H9 (cell line): ENCODE results near the gene TMEM145. TPM values are rescaled to one million over a fixed set of nuclear protein-coding genes. Genes with fewer than 3 reads are reported as not detected.

Experiments used
- DNase-seq: peaks from one replicate; pipeline ENCODE4 v3.0.0-alpha.2; 2017
- H2AFZ ChIP-seq: one replicate; pipeline ENCODE4 v1.6.1; 2013; ENCODE audit warnings: mild to moderate bottlenecking, low read length, control low read depth, moderate library complexity
- H2AK5ac ChIP-seq: 2 replicates; pipeline ENCODE4 v1.6.1; 2013; ENCODE audit warnings: low read length, control low read depth, mixed read lengths; ENCODE audit not compliant: insufficient read length
- H2BK120ac ChIP-seq: one replicate; pipeline ENCODE4 v1.6.1; 2013; ENCODE audit warnings: low read depth, mild to moderate bottlenecking, low read length, control low read depth, inconsistent platforms; ENCODE audit not compliant: poor library complexity, severe bottlenecking
- H2BK12ac ChIP-seq: 2 replicates; pipeline ENCODE4 v1.6.1; 2013; ENCODE audit warnings: low read length, control low read depth, mixed read lengths, low read depth; ENCODE audit not compliant: insufficient read length
- H2BK15ac ChIP-seq: 2 replicates; pipeline ENCODE4 v1.6.1; 2013; ENCODE audit warnings: low read depth, low read length, control low read depth
- H2BK20ac ChIP-seq: one replicate; pipeline ENCODE4 v1.6.1; 2013; ENCODE audit warnings: low read depth, mild to moderate bottlenecking, low read length, control low read depth, inconsistent platforms; ENCODE audit not compliant: poor library complexity, severe bottlenecking
- H2BK5ac ChIP-seq: 2 replicates; pipeline ENCODE4 v1.6.1; 2013; ENCODE audit warnings: low read length, control low read depth, mixed read lengths; ENCODE audit not compliant: insufficient read length
- H3K14ac ChIP-seq: 2 replicates; pipeline ENCODE4 v1.6.1; 2013; ENCODE audit warnings: low read length, control low read depth; ENCODE audit not compliant: insufficient read depth
- H3K18ac ChIP-seq: 2 replicates; pipeline ENCODE4 v1.6.1; 2013; ENCODE audit warnings: low read depth, mild to moderate bottlenecking, mixed read lengths, low read length, control low read depth; ENCODE audit not compliant: insufficient read length
- H3K23ac ChIP-seq: 2 replicates; pipeline ENCODE4 v1.6.1; 2013; ENCODE audit warnings: low read length, control low read depth, mixed read lengths, low read depth; ENCODE audit not compliant: insufficient read length
- H3K23me2 ChIP-seq: 2 replicates; pipeline ENCODE4 v1.6.1; 2013; ENCODE audit warnings: low read depth, mild to moderate bottlenecking, mixed read lengths, low read length, control low read depth; ENCODE audit not compliant: insufficient read length, poor library complexity, severe bottlenecking
- H3K27ac ChIP-seq: 2 replicates; pipeline ENCODE4 v1.5.1; 2013; ENCODE audit warnings: low read length, control low read depth, mixed read lengths, low read depth; ENCODE audit not compliant: insufficient read length
- H3K27me3 ChIP-seq: 2 replicates; pipeline ENCODE4 v1.6.1; 2013; ENCODE audit warnings: low read length, control low read depth, inconsistent platforms; ENCODE audit not compliant: insufficient read depth
- H3K4ac ChIP-seq: 2 replicates; pipeline ENCODE4 v1.6.1; 2013; ENCODE audit warnings: low read depth, mild to moderate bottlenecking, control low read depth, inconsistent platforms, low read length, moderate library complexity
- H3K4me1 ChIP-seq: 2 replicates; pipeline ENCODE4 v1.6.1; 2013; ENCODE audit warnings: low read length, control low read depth, inconsistent platforms; ENCODE audit not compliant: insufficient read depth
- H3K4me2 ChIP-seq: 2 replicates; pipeline ENCODE4 v1.6.1; 2013; ENCODE audit warnings: low read length, control low read depth, mixed read lengths; ENCODE audit not compliant: insufficient read length, insufficient read depth
- H3K56ac ChIP-seq: 2 replicates; pipeline ENCODE4 v1.6.1; 2013; ENCODE audit warnings: low read depth, mild to moderate bottlenecking, mixed read lengths, low read length, control low read depth; ENCODE audit not compliant: insufficient read length
- H3K79me1 ChIP-seq: 2 replicates; pipeline ENCODE4 v1.6.1; 2013; ENCODE audit warnings: low read depth, mild to moderate bottlenecking, moderate library complexity, low read length, control low read depth, inconsistent platforms; ENCODE audit not compliant: insufficient read depth, poor library complexity, severe bottlenecking
- H3K79me2 ChIP-seq: 2 replicates; pipeline ENCODE4 v1.6.1; 2013; ENCODE audit warnings: low read length, control low read depth, inconsistent platforms; ENCODE audit not compliant: insufficient read depth
- H3K9ac ChIP-seq: 2 replicates; pipeline ENCODE4 v1.6.1; 2013; ENCODE audit warnings: low read length, control low read depth, mixed read lengths; ENCODE audit not compliant: insufficient read length; ENCODE audit errors: extremely low read depth
- H3K9me3 ChIP-seq: one replicate; pipeline ENCODE4 v1.6.1; 2013; ENCODE audit warnings: low read depth, low read length, inconsistent platforms; ENCODE audit not compliant: control insufficient read depth
- H3T11ph ChIP-seq: one replicate; pipeline ENCODE4 v1.6.1; 2013; ENCODE audit warnings: mild to moderate bottlenecking, low read length, control low read depth, inconsistent platforms
- H4K20me1 ChIP-seq: one replicate; pipeline ENCODE4 v1.6.1; 2013; ENCODE audit not compliant: control insufficient read depth, insufficient read length, insufficient read depth
- H4K5ac ChIP-seq: 2 replicates; pipeline ENCODE4 v1.6.1; 2013; ENCODE audit warnings: low read depth, mild to moderate bottlenecking, mixed read lengths, low read length, control low read depth; ENCODE audit not compliant: insufficient read length
- H4K8ac ChIP-seq: replicated peaks from 2 replicates; pipeline ENCODE4 v1.6.1; 2013; ENCODE audit warnings: low read length, control low read depth, mixed read lengths, low read depth; ENCODE audit not compliant: insufficient read length
- H4K91ac ChIP-seq: 2 replicates; pipeline ENCODE4 v1.6.1; 2013; ENCODE audit warnings: low read depth, mild to moderate bottlenecking, moderate library complexity, mixed read lengths, low read length, control low read depth; ENCODE audit not compliant: insufficient read length
- H3K27ac Mint-ChIP-seq, 3 experiments: 2 replicates in 2 of 3; 3 replicates in 1 of 3; pipeline ENCODE4 v1.8.0; 2020 to 2021; ENCODE audit warnings: mixed read lengths in 3 of 3, mild to moderate bottlenecking in 1 of 3, moderate library complexity in 1 of 3
- H3K27me3 Mint-ChIP-seq: 2 replicates; pipeline ENCODE4 v1.8.0; 2021; ENCODE audit warnings: low read depth, mild to moderate bottlenecking, moderate library complexity, mixed read lengths
- H3K36me3 Mint-ChIP-seq, 3 experiments: 2 replicates in 2 of 3; 3 replicates in 1 of 3; pipeline ENCODE4 v1.8.0; 2020 to 2021; ENCODE audit warnings: low read depth in 3 of 3, mixed read lengths in 3 of 3; ENCODE audit not compliant: insufficient read depth in 1 of 3
- H3K4me1 Mint-ChIP-seq, 2 experiments: 2 replicates each; pipeline ENCODE4 v1.8.0; 2020; ENCODE audit warnings: mixed read lengths in 2 of 2
- H3K4me3 Mint-ChIP-seq, 2 experiments: 2 replicates in 1 of 2; 3 replicates in 1 of 2; pipeline ENCODE4 v1.8.0; 2020 to 2021; ENCODE audit warnings: mild to moderate bottlenecking in 2 of 2, mixed read lengths in 2 of 2, moderate library complexity in 1 of 2
- H3K9me3 Mint-ChIP-seq, 2 experiments: 2 replicates in 1 of 2; 3 replicates in 1 of 2; pipeline ENCODE4 v1.8.0; 2020; ENCODE audit warnings: mild to moderate bottlenecking in 2 of 2, mixed read lengths in 2 of 2, moderate library complexity in 1 of 2
- CTCF ChIP-seq: fragments of 200-600 bp; sonication (generic); conservative IDR thresholded peaks from 3 replicates; pipeline ENCODE4 v1.8.0; 2021; ENCODE audit warnings: antibody characterized with exemption, mild to moderate bottlenecking
- WGBS: extraction: QIAGEN DNeasy Blood & Tissue Kit; methylation state at CpG from one replicate; pipeline ENCODE4 v1.1.7; 2013; ENCODE audit warnings: missing lambda C conversion rate, low lambda C conversion rate, mixed read lengths; ENCODE audit not compliant: insufficient read length; ENCODE audit errors: extremely low coverage; 5-methylcytosine and 5-hydroxymethylcytosine counted together
- total RNA-seq: library from RNA; stranded (reverse); gene quantifications from 2 replicates; pipeline ENCODE4 v1.2.1, GENCODE V29; 2021

TMEM145 gene
- total RNA-seq, 1 experiment from 2014 or later = 4.5 TPM

- 100% methylated on average over 1 of the region's 74 CpGs for WGBS
- peak; percentile 93 for DNase-seq
- no peak for TF ChIP-seq CTCF
- Mint-ChIP-seq H3K4me1 (peaks cover 37 to 45% of the 10 kb centered on the region in 2 experiments), H3K27me3 (no peaks in the 10 kb centered on the region; the same call in 1 of the 2 replicates), H3K4me3 (no peak overlapping the region; a peak in 1 of 5 replicates), H3K27ac (no peak overlapping the region), H3K9me3 (no peaks in the 10 kb centered on the region; a peak in 2 of 5 replicates), H3K36me3 (peaks cover 10 to 19% (median 18%) of the 10 kb centered on the region in 3 experiments)
- Histone ChIP-seq H4K20me1 (peaks cover 3% of the 10 kb centered on the region), H3K4me2 (peak overlapping the region; percentile 76), H2BK12ac (no peak overlapping the region), H3K27ac (no peak overlapping the region), H2AK5ac (no peak overlapping the region), H2BK15ac (no peak overlapping the region), H3K56ac (no peak overlapping the region), H3K79me2 (peaks cover 3% of the 10 kb centered on the region; the same call in 1 of the 2 replicates), H4K8ac (no peak overlapping the region), H4K91ac (no peak overlapping the region), H3K9me3 (no peaks in the 10 kb centered on the region), H3K79me1 (peaks cover 11% of the 10 kb centered on the region), H3K23me2 (peaks cover 19% of the 10 kb centered on the region), H3K9ac (peak overlapping the region; percentile 30), H3K14ac (no peak overlapping the region; the same call in 1 of the 2 replicates), H3K23ac (no peak overlapping the region), H4K5ac (no peak overlapping the region), H2BK5ac (no peak overlapping the region), H3K4me1 (peaks cover 8% of the 10 kb centered on the region; the same call in 1 of the 2 replicates), H3K18ac (peak overlapping the region; percentile 35), H3K27me3 (no peaks in the 10 kb centered on the region), H2BK120ac (no peak overlapping the region), H2BK20ac (no peak overlapping the region), H3K4ac (no peak overlapping the region), H3T11ph (no peak overlapping the region), H2AFZ (no peak overlapping the region)
These were observed 29.7 kb upstream of the TMEM145 start for GRCh38 chr19:42283188-42284065.
